HG03095 (cell line): ENCODE measurements around the gene ADAMTS13.
"Not testable (repeated sequence)": the region's sequence is repeated elsewhere in the genome, so short reads cannot be mapped to it uniquely, and the experiment has no call there.

Source experiments
- ATAC-seq: cut with Tn5 transposase; IDR thresholded peaks from one replicate; pipeline ENCODE4 v1.9.1; 2021; ENCODE audit warnings: moderate library complexity; ENCODE audit not compliant: unreplicated experiment

ADAMTS13 gene

GRCh38 chr9:133423216-133423615 lies 1.0 kb downstream of the ADAMTS13 start:
- ATAC-seq, result no peak

- ATAC-seq, result no peak
These were observed 2.0 kb downstream of the ADAMTS13 start for GRCh38 chr9:133424187-133424586.

- ATAC-seq, result no peak
These were observed 3.0 kb downstream of the ADAMTS13 start for GRCh38 chr9:133425049-133425632.

- ATAC-seq, result no peak
These were observed 3.8 kb downstream of the ADAMTS13 start for GRCh38 chr9:133426011-133426410.

- ATAC-seq, result no peak
These were observed 5.6 kb downstream of the ADAMTS13 start for GRCh38 chr9:133427658-133428348.

- ATAC-seq, result no peak
These were observed 6.5 kb downstream of the ADAMTS13 start for GRCh38 chr9:133428617-133429101.

GRCh38 chr9:133429214-133429613 lies 7.0 kb downstream of the ADAMTS13 start:
- ATAC-seq, result no peak

GRCh38 chr9:133429641-133430161 lies 7.5 kb downstream of the ADAMTS13 start:
- ATAC-seq, result no peak

- no peak for ATAC-seq
These were observed 8.1 kb downstream of the ADAMTS13 start for GRCh38 chr9:133430244-133430643.

GRCh38 chr9:133433351-133433843 lies 11.2 kb downstream of the ADAMTS13 start:
- ATAC-seq, result no peak

GRCh38 chr9:133436681-133437080 lies 14.5 kb downstream of the ADAMTS13 start:
- no peak for ATAC-seq

GRCh38 chr9:133437753-133438531 lies 15.8 kb downstream of the ADAMTS13 start:
- no peak for ATAC-seq

GRCh38 chr9:133439337-133439736 lies 17.2 kb downstream of the ADAMTS13 start:
- ATAC-seq, result no peak

GRCh38 chr9:133440874-133441273 lies 18.7 kb downstream of the ADAMTS13 start:
- ATAC-seq, result no peak

- no peak for ATAC-seq
These were observed 19.4 kb downstream of the ADAMTS13 start for GRCh38 chr9:133441571-133441970.

GRCh38 chr9:133443248-133443647 lies 21.1 kb downstream of the ADAMTS13 start:
- no peak for ATAC-seq

GRCh38 chr9:133443982-133444381 lies 21.8 kb downstream of the ADAMTS13 start:
- no peak for ATAC-seq

- no peak for ATAC-seq
These were observed 23.3 kb downstream of the ADAMTS13 start for GRCh38 chr9:133445293-133445969.

GRCh38 chr9:133448487-133448972 lies 26.4 kb downstream of the ADAMTS13 start:
- no peak for ATAC-seq

GRCh38 chr9:133449760-133450159 lies 27.6 kb downstream of the ADAMTS13 start:
- no peak for ATAC-seq

GRCh38 chr9:133451865-133452264 lies 29.7 kb downstream of the ADAMTS13 start:
- not testable (repeated sequence) for ATAC-seq
